Measurements from ENCODE around the gene TMEM208.
A peak's percentile ranks its signal among the peaks of the same experiment; 100 is the strongest.

The TMEM208 gene

GRCh38 chr16:67226804-67227566 is at the start of gene TMEM208:
Gene TMEM208 (plus strand): TSS chr16:67227130. CDS start chr16:67227219, 89 bp downstream.
- no peaks in the 10 kb centered on the region for H3K9me3 Mint-ChIP-seq
- peaks cover 53% of the 10 kb centered on the region for H3K36me3 Mint-ChIP-seq
- H3K4me3 Mint-ChIP-seq: peak within 1 kb of the TSS; percentile 100
- H3K27ac Mint-ChIP-seq: peak within 1 kb of the TSS; percentile 100
- ATAC-seq (peak; percentile 93), DNase-seq (ENCODE audit: low spot score in 2 of 2) (peak; percentile 96 to 100)
- H3K4me1 Mint-ChIP-seq: peaks cover 51% of the 10 kb centered on the region

- peaks cover 67% of the 10 kb centered on the region for H3K36me3 Mint-ChIP-seq
- no peaks in the 10 kb centered on the region for H3K9me3 Mint-ChIP-seq
- peak overlapping the region; percentile 95 for H3K4me3 Mint-ChIP-seq
- H3K27ac Mint-ChIP-seq: peak overlapping the region; percentile 24
- ATAC-seq (peak; percentile 59), DNase-seq (ENCODE audit: low spot score in 2 of 2) (no peak)
- peaks cover 62% of the 10 kb centered on the region for H3K4me1 Mint-ChIP-seq
Observed at GRCh38 chr16:67177743-67178699, 48.9 kb upstream of the TMEM208 start.

- no peak for DNase-seq (ENCODE audit: low spot score in 2 of 2)
- H3K27ac Mint-ChIP-seq: no peak overlapping the region
- peaks cover 52% of the 10 kb centered on the region for H3K36me3 Mint-ChIP-seq
- H3K4me3 Mint-ChIP-seq: peak overlapping the region; percentile 95
- peaks cover 53% of the 10 kb centered on the region for H3K4me1 Mint-ChIP-seq
- no peaks in the 10 kb centered on the region for H3K9me3 Mint-ChIP-seq
- ATAC-seq: no peak
Observed at GRCh38 chr16:67179421-67180080, 47.4 kb upstream of the TMEM208 start.

GRCh38 chr16:67180166-67180565 is 46.8 kb upstream of the TMEM208 start:
- ATAC-seq (no peak), DNase-seq (ENCODE audit: low spot score in 2 of 2) (no peak)
- Mint-ChIP-seq H3K9me3 (no peaks in the 10 kb centered on the region), H3K27ac (no peak overlapping the region), H3K4me3 (peak overlapping the region; percentile 95), H3K36me3 (peaks cover 49% of the 10 kb centered on the region), H3K4me1 (peaks cover 53% of the 10 kb centered on the region)

DNA sequence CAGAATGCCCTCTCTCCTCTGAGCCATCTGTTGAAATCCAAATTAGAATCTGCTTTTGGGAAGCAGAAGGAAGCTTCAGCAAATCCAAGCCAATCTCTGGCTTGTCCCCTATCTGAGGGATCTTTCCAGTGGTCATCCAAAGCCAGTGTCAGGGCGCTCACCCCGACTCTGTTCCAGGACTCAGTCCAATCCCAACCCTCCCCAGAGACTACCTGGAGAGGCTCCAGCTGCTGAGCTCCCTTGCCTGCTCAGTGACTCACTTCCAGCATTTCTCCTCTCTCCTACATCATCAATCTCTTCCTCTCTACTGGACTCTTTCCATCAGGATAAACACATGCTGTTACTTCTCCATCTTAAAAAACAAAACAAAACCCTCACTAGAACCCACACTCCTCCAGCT is 45.6 kb upstream of the TMEM208 start:
- no peak overlapping the region for H3K27ac Mint-ChIP-seq
- H3K4me3 Mint-ChIP-seq: no peak overlapping the region
- no peaks in the 10 kb centered on the region for H3K9me3 Mint-ChIP-seq
- ATAC-seq: no peak
- peaks cover 41% of the 10 kb centered on the region for H3K36me3 Mint-ChIP-seq
- peaks cover 47% of the 10 kb centered on the region for H3K4me1 Mint-ChIP-seq
- no peak for DNase-seq (ENCODE audit: low spot score in 2 of 2)

GRCh38 chr16:67182288-67182687 is 44.6 kb upstream of the TMEM208 start:
- H3K36me3 Mint-ChIP-seq: peaks cover 31% of the 10 kb centered on the region

DNA sequence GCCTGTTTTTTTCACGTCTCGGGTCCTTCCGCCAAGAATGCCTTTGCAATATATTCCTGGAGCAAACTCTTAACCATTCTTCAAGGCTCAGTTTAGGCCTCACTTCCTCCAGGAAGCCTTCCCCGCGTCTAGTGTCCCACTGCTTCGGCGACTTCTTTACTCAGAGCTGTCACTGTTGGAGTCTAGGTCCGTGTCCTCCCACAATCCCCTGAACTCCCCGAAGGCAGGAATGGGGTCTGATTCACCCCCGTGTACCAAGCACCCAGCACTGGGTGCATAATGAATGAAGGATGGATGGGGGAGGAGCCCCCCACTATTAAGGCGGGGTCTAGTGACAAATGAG is 43.7 kb upstream of the TMEM208 start:
- H3K27ac Mint-ChIP-seq: no peak overlapping the region
- no peaks in the 10 kb centered on the region for H3K9me3 Mint-ChIP-seq
- no peak overlapping the region for H3K4me3 Mint-ChIP-seq
- ATAC-seq (no peak), DNase-seq (ENCODE audit: low spot score in 2 of 2) (no peak)
- peaks cover 23% of the 10 kb centered on the region for H3K36me3 Mint-ChIP-seq
- peaks cover 29% of the 10 kb centered on the region for H3K4me1 Mint-ChIP-seq

More at GRCh38 chr16:67182288-67182687, 44.6 kb upstream of the TMEM208 start:
- DNase-seq (ENCODE audit: low spot score in 2 of 2): no peak
- H3K27ac Mint-ChIP-seq: no peak overlapping the region
- H3K4me3 Mint-ChIP-seq: no peak overlapping the region
- ATAC-seq: no peak
- no peaks in the 10 kb centered on the region for H3K9me3 Mint-ChIP-seq
- H3K4me1 Mint-ChIP-seq: peaks cover 39% of the 10 kb centered on the region

GRCh38 chr16:67183627-67184452 is 43.1 kb upstream of the TMEM208 start, which contains the start of gene MATCAP1:
Gene MATCAP1 (minus strand): TSS chr16:67183963. CDS start chr16:67180610, 3,353 bp downstream.
- DNase-seq (ENCODE audit: low spot score in 2 of 2): peak; percentile 91 to 97
- Mint-ChIP-seq H3K4me3 (no peak within 1 kb of the TSS), H3K36me3 (peaks cover 17% of the 10 kb centered on the region), H3K4me1 (peaks cover 24% of the 10 kb centered on the region), H3K27ac (no peak within 1 kb of the TSS), H3K9me3 (no peaks in the 10 kb centered on the region)
- ATAC-seq: peak; percentile 94

GRCh38 chr16:67184453-67184994 is 42.4 kb upstream of the TMEM208 start:
- H3K4me1 Mint-ChIP-seq: peaks cover 17% of the 10 kb centered on the region
- no peak overlapping the region for H3K4me3 Mint-ChIP-seq
- H3K9me3 Mint-ChIP-seq: no peaks in the 10 kb centered on the region
- H3K27ac Mint-ChIP-seq: no peak overlapping the region
- no peak for DNase-seq (ENCODE audit: low spot score in 2 of 2)
- peaks cover 11% of the 10 kb centered on the region for H3K36me3 Mint-ChIP-seq
- ATAC-seq: peak; percentile 3

DNA sequence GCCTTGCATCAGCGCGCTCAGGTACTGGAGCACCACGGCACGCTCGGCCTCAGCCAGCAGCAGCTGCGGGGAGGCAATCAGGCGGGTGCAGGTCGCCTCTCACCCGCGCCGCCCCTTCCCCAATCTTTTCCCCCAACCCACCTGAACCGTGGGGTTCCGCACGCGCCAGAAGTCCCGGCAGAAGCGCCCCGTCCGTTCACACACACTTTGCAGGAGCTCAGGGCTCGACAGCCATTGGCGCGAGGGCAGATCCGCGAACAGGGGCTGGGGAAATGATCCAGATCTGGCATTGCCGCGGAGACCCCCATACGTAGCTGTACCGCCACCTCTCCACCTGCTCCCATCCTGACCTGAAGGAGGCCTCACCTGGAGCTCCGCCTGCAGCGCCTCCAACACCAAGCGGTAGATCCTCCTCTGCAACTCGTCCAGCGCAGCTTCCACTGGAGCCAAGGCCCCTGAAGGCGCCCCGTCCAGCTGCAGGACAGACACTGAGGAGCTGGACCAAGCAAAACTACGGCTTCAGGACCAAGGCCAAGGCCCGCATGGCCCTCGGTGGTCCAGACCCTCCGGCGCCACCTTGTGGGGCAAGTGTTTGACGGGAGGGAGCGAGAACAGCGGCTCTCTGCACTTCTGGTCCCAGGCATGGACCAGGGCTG is 41.8 kb upstream of the TMEM208 start:
- H3K4me3 Mint-ChIP-seq: no peak overlapping the region
- no peaks in the 10 kb centered on the region for H3K9me3 Mint-ChIP-seq
- peak; percentile 89 to 95 for DNase-seq (ENCODE audit: low spot score in 2 of 2)
- ATAC-seq: peak; percentile 46
- H3K27ac Mint-ChIP-seq: peak overlapping the region; percentile 52
- H3K4me1 Mint-ChIP-seq: peaks cover 15% of the 10 kb centered on the region
- peaks cover 7% of the 10 kb centered on the region for H3K36me3 Mint-ChIP-seq

DNA sequence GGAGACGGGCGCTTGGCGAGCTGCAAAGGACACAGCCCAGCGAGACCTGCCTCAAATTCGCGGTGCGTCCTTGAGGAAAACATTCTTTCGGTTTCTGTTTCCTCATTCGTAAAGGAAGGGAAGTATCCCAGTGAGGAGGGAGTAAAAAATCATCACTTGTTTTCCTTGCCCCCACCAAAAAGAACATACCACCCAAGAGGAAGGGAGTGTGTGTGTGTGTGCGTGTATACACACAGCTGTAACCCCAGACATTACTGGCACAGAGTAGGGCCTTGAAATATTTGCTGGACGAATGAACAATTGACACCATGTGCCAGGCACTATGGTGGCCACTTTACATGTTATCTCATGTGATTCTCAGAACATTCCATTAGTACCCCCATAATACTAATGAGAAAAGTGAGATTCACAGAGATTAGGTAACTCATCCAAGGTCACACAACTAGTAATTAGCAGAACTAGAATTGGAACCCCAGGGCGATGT is 41.2 kb upstream of the TMEM208 start:
- peaks cover 15% of the 10 kb centered on the region for H3K4me1 Mint-ChIP-seq
- H3K4me3 Mint-ChIP-seq: no peak overlapping the region
- ATAC-seq (no peak), DNase-seq (ENCODE audit: low spot score in 2 of 2) (no peak)
- H3K27ac Mint-ChIP-seq: peak overlapping the region; percentile 52
- no peaks in the 10 kb centered on the region for H3K9me3 Mint-ChIP-seq
- peaks cover 7% of the 10 kb centered on the region for H3K36me3 Mint-ChIP-seq

GRCh38 chr16:67186550-67186950 is 40.4 kb upstream of the TMEM208 start:
- Mint-ChIP-seq H3K36me3 (peaks cover 7% of the 10 kb centered on the region), H3K27ac (no peak overlapping the region), H3K4me3 (no peak overlapping the region), H3K4me1 (peaks cover 20% of the 10 kb centered on the region), H3K9me3 (no peaks in the 10 kb centered on the region)
- no peak for ATAC-seq
- no peak for DNase-seq (ENCODE audit: low spot score in 2 of 2)

GRCh38 chr16:67187175-67187890 is 39.6 kb upstream of the TMEM208 start:
- H3K27ac Mint-ChIP-seq: no peak overlapping the region
- H3K9me3 Mint-ChIP-seq: no peaks in the 10 kb centered on the region
- no peak overlapping the region for H3K4me3 Mint-ChIP-seq
- no peak for DNase-seq (ENCODE audit: low spot score in 2 of 2)
- H3K4me1 Mint-ChIP-seq: peaks cover 24% of the 10 kb centered on the region
- no peak for ATAC-seq
- H3K36me3 Mint-ChIP-seq: peaks cover 7% of the 10 kb centered on the region
